Measurements from ENCODE around the gene GLYATL1.
"Not testable (repeated sequence)": the region's sequence is repeated elsewhere in the genome, so short reads cannot be mapped to it uniquely, and the experiment has no call there.

The GLYATL1 gene

GRCh38 chr11:58998480-58999290, 59.4 kb downstream of the GLYATL1 start:
- H3K4me1 ChIP-seq (ENCODE audit: insufficient read depth, low read length), result no peaks in the 10 kb centered on the region
- H3K27me3 ChIP-seq (ENCODE audit: insufficient read depth, low read length), result no peaks in the 10 kb centered on the region; the same call in 1 of the 2 replicates
- no peak overlapping the region for H3K27ac ChIP-seq (ENCODE audit: low read depth, low read length)
- H3K9ac ChIP-seq (ENCODE audit: low read depth, low read length), result no peak overlapping the region
- no peaks in the 10 kb centered on the region for H3K36me3 ChIP-seq (ENCODE audit: insufficient read depth, low read length)
- no peak overlapping the region for H3K4me3 ChIP-seq (ENCODE audit: low read length)
- 90% methylated on average over 5 of the region's 7 CpGs for WGBS
- H3K9me3 ChIP-seq (ENCODE audit: insufficient read depth, low read depth, low read length), result no peaks in the 10 kb centered on the region

GRCh38 chr11:58999291-58999680, 60.0 kb downstream of the GLYATL1 start:
- no peak overlapping the region for H3K9ac ChIP-seq (ENCODE audit: low read depth, low read length)
- 88% methylated on average over 1 of the region's 1 CpG for WGBS
- H3K36me3 ChIP-seq (ENCODE audit: insufficient read depth, low read length), result no peaks in the 10 kb centered on the region
- H3K4me3 ChIP-seq (ENCODE audit: low read length), result no peak overlapping the region
- H3K4me1 ChIP-seq (ENCODE audit: insufficient read depth, low read length), result no peaks in the 10 kb centered on the region
- H3K27ac ChIP-seq (ENCODE audit: low read depth, low read length), result no peak overlapping the region
- no peaks in the 10 kb centered on the region; the same call in 1 of the 2 replicates for H3K27me3 ChIP-seq (ENCODE audit: insufficient read depth, low read length)
- no peaks in the 10 kb centered on the region for H3K9me3 ChIP-seq (ENCODE audit: insufficient read depth, low read depth, low read length)

- H3K9me3 ChIP-seq (ENCODE audit: insufficient read depth, low read depth, low read length), result no peaks in the 10 kb centered on the region
- no peak overlapping the region for H3K27ac ChIP-seq (ENCODE audit: low read depth, low read length)
- no peak overlapping the region for H3K9ac ChIP-seq (ENCODE audit: low read depth, low read length)
- H3K27me3 ChIP-seq (ENCODE audit: insufficient read depth, low read length), result no peaks in the 10 kb centered on the region; the same call in 1 of the 2 replicates
- H3K4me1 ChIP-seq (ENCODE audit: insufficient read depth, low read length), result no peaks in the 10 kb centered on the region
- WGBS, result 80% methylated on average over 3 of the region's 3 CpGs
- H3K36me3 ChIP-seq (ENCODE audit: insufficient read depth, low read length), result no peaks in the 10 kb centered on the region
- H3K4me3 ChIP-seq (ENCODE audit: low read length), result no peak overlapping the region
Observed at GRCh38 chr11:59000003-59000402, 60.7 kb downstream of the GLYATL1 start.

- H3K36me3 ChIP-seq (ENCODE audit: insufficient read depth, low read length); H3K4me3 ChIP-seq (ENCODE audit: low read length); H3K9ac ChIP-seq (ENCODE audit: low read depth, low read length); H3K27me3 ChIP-seq (ENCODE audit: insufficient read depth, low read length); H3K9me3 ChIP-seq (ENCODE audit: insufficient read depth, low read depth, low read length); H3K4me1 ChIP-seq (ENCODE audit: insufficient read depth, low read length); H3K27ac ChIP-seq (ENCODE audit: low read depth, low read length): not testable (repeated sequence)
- 46% methylated on average over 2 of the region's 2 CpGs for WGBS
Observed at GRCh38 chr11:59002006-59002405, 62.7 kb downstream of the GLYATL1 start.
